ENCODE measurements around the gene GABRR3. TPM values are rescaled to one million over a fixed set of nuclear protein-coding genes. Genes with fewer than 3 reads are reported as not detected.

The GABRR3 gene
- not detected for total RNA-seq

GRCh38 chr3:98035208-98035607, at the start of gene GABRR3:
Gene GABRR3 (minus strand): TSS chr3:98035315. CDS start chr3:98034987, 328 bp downstream.

GRCh38 chr3:97971679-97972567, 63.2 kb downstream of the GABRR3 start, which contains the start of gene RIOX2:
Gene RIOX2 (minus strand): TSS chr3:97972431. CDS start chr3:97967593, 4,838 bp downstream.

Other genes starting within 250 kb of the GABRR3 start
- 10 to 100 TPM; 13.7 to 15.5 TPM for gene CRYBG3, start 213.3 kb downstream of the GABRR3 start, total RNA-seq
- 10 to 100 TPM; 32.3 to 35.3 TPM for gene RIOX2, start 62.9 kb downstream of the GABRR3 start, total RNA-seq
- not detected for gene OR5AC2, start 51.9 kb upstream of the GABRR3 start, total RNA-seq
- not detected for gene OR5H1, start 95.4 kb upstream of the GABRR3 start, total RNA-seq
- not detected for gene OR5H14, start 112.2 kb upstream of the GABRR3 start, total RNA-seq
- not detected for gene OR5H15, start 131.4 kb upstream of the GABRR3 start, total RNA-seq
- not detected for gene OR5H6, start 228.9 kb upstream of the GABRR3 start, total RNA-seq
- not detected for gene OR5H2, start 247.2 kb upstream of the GABRR3 start, total RNA-seq